Uterus (tissue), 2 donors: ENCODE data around the gene INTS11.

ENCODE experiments used
- CTCF ChIP-seq, 4 experiments: fragments of 200-600 bp in 2 of 4; fragments of 450-650 bp in 2 of 4; sonication (generic) in 2 of 4; IDR thresholded peaks; one replicate each; pipeline ENCODE4 v1.5.1; 2016 to 2019; ENCODE audit warnings: antibody characterized with exemption in 4 of 4, mild to moderate bottlenecking in 2 of 4, moderate library complexity in 1 of 4
- POLR2A ChIP-seq, 2 donors: fragments of 450-650 bp; IDR thresholded peaks; one replicate each; pipeline ENCODE4 v1.6.1; 2016; ENCODE audit warnings: antibody characterized with exemption in 2 of 2, mild to moderate bottlenecking in 1 of 2, moderate library complexity in 1 of 2

- TF ChIP-seq CTCF (IDR thresholded peaks at IDR 0.05) (peak; percentile 33 to 71 (median 64)), POLR2A (IDR thresholded peaks at IDR 0.05) (peak; percentile 30 to 72)
Measured at GRCh38 chr1:1349256-1350012, 25.0 kb upstream of the INTS11 start, which contains the start of gene DVL1.
